IPS-NIHi11 (cell line): Measurements from ENCODE around the gene MUC15.
"Not testable (repeated sequence)": the region's sequence is repeated elsewhere in the genome, so short reads cannot be mapped to it uniquely, and the experiment has no call there.

ENCODE experiments used
- DNase-seq: peaks from one replicate; pipeline ENCODE4 v3.0.0; 2012; ENCODE audit warnings: mixed read lengths, low spot score

Gene MUC15

GRCh38 chr11:26571861-26572654 lies at the start of gene MUC15:
Gene MUC15 (minus strand): TSS chr11:26572263. CDS start chr11:26567094, 5,169 bp downstream.
- peak; percentile 22 for DNase-seq

- DNase-seq = no peak
Measured at GRCh38 chr11:26621132-26621531, 49.1 kb upstream of the MUC15 start.

- DNase-seq = no peak
Measured at GRCh38 chr11:26620282-26621045, 48.4 kb upstream of the MUC15 start.

DNA sequence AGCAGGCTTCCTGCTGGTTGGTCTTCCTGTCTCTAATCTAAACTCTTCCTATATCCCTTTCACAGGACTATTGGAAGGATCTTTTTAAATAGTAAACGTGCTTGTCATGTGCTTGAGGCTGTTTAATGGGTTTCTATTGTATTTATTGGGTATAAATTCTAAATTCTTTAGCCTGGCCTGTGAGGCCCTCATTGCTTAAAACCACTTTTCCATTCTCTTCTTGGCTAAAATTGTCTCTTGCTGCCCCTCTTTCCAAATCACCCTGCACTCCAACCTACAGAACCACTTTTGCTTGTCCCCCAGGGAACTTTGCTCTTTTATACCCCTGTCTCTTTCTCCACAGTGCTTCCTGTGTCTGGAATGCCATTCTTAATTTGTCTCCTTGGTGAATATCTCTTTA lies 46.4 kb upstream of the MUC15 start:
- peak; percentile 6 for DNase-seq

DNA sequence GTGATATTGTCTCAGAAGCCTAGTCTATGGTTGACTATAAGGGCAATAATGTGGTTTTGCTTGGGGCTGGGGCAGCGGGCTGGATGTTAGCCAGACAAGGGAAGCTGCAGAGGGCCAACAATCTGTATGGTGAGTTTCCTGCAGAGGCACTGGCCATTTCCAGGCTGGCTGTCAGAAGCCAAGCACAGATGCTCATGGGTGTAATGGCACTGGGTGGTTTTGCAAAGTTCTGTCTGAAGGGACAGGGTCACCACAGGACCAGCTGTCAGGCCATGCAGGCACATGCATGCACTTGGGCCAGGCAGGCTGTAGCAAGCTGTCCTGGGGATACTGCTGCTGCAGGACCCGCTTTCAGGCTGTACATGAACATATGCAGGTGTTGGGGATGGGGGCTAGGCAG lies 41.7 kb upstream of the MUC15 start:
- DNase-seq = no peak

DNA sequence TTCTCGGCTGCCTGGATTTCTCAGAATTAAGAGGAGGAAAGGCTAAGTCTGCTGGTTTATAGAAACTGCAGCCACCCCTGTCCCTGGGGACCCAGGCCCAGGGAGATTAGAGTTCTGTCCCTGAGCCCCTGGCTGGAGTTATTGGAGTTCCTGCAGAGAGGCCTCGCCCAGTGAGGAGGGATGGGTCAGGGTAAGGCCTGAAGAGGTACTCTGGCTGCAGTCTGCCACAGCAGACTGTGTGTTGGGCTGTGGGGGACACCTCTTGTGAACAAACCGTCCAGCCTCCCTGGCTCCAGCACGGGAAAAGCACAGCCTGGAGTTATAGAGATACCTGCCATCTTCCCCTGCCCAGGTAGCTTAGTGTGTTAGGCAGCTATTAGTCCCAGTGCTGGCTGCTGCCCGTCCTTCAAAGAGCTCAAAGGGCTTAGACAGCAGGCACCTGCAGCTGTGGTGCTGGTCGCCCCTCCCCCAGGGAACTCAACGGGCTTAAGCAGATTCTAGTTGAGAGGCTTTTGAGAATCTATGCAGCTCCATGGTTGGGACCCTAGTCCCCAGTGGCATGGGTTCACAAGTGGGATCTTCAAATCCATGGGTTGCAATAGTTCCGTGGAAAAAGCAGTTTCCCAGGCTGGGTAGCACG lies 36.6 kb upstream of the MUC15 start:
- no peak for DNase-seq

DNA sequence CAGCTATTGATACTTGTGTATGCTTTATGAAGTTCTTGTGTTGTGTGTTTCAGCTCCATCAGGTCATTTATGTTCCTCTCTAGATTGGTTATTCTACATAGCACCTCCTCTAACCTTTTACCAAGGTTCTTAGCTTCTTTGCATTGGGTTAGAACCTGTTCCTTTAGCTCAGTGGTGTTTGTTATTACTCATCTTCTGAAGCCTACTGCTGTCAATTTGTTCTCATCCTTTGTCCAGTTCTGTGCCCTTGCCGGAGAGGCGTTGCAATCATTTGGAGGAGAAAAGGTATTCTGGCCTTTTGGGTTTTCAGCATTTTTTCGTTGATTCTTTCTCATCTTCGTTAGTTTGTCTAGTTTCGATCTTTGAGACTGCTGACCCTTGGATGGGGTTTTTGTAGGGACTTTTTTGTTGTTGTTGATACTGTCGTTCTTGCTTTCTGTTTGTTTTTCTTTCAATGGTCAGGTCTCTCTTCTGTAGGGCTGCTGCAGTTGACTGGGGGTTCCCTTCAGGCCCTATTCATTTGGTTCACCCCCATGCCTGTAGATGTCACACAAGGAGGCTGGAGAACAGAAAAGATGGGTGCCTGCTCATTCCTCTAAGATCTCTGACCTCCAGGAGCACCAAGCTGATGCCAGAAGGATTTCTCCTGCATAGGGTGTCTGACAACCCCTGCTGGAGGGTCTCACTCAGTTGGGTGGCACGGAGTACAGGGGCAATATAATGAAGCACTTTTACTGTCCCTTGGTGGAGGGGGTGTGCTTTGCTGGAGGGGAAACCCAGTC lies 35.9 kb upstream of the MUC15 start:
- DNase-seq = no peak

GRCh38 chr11:26599876-26600434 lies 27.9 kb upstream of the MUC15 start:
- DNase-seq = no peak

DNA sequence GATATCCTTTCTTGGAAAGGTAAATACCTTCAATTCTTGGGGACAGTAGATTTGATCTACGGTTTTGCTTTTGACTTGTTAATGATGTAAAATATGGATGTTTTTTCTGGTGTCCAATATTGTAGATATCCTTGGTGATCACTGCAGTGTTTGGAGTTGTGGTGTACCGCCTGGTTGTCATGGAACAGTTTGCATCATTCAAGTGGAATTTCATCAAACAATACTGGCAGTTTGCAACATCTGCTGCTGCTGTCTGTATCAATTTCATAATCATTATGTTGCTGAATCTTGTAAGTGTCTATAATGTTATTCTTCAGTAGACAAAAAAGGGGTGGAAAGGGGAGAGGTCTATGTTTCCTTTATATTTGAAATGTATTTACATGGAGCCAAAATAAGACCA lies 27.4 kb upstream of the MUC15 start:
- no peak for DNase-seq

DNA sequence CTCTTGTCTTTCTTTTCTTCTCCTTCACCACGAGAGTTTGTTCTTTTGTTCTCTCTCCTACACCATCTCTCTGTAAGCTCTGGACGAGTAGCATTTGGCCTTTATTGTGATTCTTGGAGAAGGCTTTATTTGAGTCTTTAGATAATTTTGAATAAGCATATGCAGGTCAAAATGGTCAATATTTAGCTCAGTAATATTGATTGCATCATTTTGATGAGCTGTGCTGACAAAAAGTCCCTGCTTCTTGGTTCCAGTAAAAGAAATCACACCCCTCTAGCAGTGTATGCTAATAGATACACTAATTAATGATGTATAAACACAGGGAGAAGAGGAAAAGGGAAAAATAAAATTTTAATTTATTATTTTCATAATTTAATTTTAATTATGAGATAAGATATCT lies 25.8 kb upstream of the MUC15 start:
- DNase-seq = no peak

DNA sequence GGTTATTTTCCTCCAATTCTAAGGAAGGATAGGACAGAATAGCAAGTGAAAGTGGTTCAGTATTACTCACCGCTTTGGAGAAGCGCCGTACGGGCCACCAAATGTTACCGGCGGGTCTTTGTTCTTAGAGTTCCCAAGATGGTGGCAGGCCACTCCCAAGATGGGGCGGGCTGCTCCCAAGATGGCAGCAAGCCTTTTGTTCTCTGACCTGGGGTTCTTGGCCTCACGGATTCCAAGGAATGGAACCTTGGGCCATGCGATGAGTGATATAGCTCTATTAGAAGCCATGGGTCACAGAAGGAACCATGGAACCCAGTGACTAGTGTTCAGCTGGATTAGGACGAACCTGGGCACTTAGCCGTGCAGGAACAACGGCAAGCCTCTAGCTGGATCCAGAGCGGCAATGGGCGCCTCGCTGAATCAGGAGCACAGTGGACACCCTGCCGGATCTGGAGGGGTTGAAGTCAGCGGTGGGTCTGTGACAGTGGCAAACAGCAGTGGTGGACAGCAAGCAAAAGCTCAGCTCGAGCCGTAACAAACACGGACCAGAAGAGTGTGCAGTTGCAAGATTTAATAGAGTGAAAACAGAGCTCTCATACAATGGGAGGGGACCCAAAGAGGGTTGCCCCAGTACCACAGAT lies 25.1 kb upstream of the MUC15 start:
- DNase-seq = not testable (repeated sequence)

DNA sequence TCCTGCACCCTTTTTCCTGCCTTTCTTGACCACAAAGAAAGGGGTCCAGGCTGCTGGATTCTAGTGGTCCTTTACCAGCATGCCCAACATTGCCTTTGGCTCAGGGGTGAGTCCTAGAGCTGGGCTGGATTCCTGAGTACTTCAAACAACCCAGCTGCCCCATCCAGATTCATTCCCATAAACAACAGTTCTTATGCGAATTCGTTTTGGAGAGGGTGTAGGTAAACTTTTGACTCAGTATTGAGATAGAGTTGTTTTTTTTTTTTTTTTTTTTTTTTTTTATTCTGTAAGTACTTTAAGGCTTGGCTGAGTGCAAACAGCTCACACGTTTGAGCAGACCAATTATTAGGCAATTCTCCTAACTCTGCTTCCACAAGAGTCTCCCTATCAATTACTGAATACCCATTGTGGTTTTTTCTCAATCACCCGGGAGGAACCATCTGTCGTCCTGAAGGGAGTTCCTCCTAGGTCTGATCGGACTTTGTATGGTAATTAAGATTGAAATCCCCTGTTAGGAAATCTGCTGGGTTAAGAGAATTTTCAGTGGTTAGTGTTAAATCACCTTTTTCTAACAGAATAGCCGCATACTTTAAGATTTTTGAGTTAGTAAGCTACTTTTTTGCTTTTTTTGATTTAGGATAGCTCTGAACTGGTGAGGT lies 23.3 kb upstream of the MUC15 start:
- DNase-seq = not testable (repeated sequence)

GRCh38 chr11:26593691-26594090 lies 21.6 kb upstream of the MUC15 start:
- DNase-seq = no peak

- DNase-seq = no peak
Measured at GRCh38 chr11:26587073-26587472, 15.0 kb upstream of the MUC15 start.

DNA sequence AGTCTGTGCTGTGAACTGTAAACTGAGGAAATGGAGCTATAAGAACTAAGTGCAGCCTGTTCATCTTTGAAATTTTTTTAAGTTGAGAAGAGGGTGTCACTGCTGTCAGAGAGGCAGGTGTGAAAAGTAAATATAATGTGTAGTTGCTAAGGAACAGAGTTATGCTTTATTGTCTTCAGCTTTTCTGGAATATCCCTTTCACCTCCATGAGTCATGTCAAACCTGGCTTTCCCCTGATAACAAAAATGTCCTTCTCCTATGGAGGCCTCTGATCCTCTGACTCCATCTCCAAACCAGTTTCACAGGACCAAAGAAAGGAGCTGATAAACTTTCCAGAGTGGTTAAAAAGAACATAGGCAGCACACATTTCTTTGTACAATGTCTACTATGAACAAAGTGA lies 12.8 kb upstream of the MUC15 start:
- DNase-seq = no peak

DNA sequence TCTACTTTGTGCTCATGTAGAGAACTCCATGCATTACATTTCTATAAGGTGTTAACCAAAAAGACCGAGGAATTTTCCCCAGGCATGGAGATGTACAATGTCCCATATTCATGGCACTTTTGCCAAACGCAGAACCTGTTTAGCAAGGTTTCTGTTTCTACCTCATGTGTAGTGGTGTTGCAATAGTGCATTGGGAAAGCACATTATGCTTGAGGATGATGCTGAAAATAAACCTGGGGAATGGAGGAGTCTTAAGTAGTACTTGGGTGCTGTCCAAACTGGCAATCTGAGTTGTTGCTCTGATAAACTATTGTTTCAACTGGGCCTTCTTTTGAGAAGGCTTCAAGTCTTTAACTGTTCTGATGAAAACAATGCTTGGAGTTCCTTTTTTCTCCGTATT lies 11.5 kb upstream of the MUC15 start:
- peak; percentile 16 for DNase-seq

DNA sequence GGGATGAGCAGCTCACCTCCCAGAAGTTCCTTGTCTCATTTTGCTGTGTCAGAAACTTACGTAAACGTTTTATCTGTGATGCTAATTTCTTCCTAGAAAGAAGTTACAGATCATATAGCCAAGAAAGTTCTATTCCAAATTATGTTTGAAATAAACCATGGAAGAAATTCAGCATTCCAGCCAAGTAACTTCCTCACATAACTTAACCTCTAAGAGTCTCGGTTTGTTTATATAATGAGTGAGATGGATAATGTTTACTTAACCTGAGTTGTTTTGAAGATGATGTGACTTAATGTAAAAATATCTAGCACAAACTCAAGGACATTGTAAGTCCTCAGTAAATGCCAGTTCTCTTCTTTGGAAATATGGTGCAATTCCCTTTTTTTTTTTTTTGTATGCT lies 8.9 kb upstream of the MUC15 start:
- no peak for DNase-seq

- DNase-seq = no peak
Measured at GRCh38 chr11:26579683-26580082, 7.6 kb upstream of the MUC15 start.

DNA sequence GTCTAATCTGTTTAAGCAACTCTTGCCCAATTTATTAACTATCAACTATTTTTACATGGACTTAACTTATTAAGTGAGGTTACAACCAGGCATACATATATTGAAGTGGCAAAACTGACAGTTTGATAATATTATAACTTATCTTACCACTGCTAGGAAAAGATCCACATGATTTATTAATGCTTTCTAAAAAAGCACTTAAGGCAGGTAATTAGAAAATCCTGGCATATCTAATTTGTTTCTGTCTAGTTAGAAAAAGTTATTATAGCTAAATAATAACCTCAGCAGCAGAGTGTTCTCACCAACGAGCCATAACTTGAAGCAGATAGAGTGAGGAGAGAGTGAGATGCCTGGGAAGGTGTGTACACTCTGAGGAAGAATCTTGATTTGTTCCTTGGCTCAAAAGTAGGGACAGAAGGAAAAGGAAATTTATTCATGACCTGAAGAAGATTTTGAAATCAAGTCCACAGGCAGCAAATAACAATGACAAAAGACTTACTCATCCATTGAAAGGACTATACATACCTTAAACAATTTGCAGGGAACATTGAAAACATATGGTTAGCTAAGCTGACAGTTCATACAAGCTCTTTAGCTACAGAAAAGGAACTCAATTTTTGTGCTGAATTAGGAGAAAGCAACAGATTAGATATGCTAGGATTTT lies 7.1 kb upstream of the MUC15 start:
- DNase-seq = no peak

DNA sequence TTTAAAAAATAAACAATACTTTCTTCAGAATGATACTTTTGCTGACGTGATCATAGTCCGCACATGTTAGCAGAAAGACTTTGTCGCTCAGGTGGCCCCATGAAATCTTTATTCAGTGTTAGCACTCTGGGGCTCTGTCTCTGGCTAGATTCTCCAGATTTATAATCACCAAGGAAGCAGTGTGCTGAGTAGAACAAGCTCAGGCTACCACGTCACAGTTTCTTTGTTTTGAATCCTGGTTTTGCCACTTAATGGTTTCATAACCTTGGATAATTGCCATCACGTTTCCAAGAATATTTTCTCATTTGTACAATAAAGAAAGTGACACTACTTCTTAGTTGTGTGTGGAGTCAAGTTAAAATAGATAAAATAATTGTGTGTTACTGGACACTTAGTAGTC lies 3.9 kb upstream of the MUC15 start:
- DNase-seq = no peak
